HCT116 (cell line): Measurements from ENCODE around the gene TRAK1. TPM values are rescaled to one million over a fixed set of nuclear protein-coding genes. Genes with fewer than 3 reads are reported as not detected.

Experiments
- ATAC-seq: fragments of 200-7000 bp; cut with Tn5 transposase; 2 replicates; pipeline ENCODE4 v1.9.1; 2020; ENCODE audit warnings: mild to moderate bottlenecking, moderate library complexity
- BruUV-seq: library from RNA; stranded (reverse); fragments of 400-500 nt; replicated peaks from 2 replicates; lab custom pipeline; 2021; lab: Mats Ljungman, UMichigan
- CTCF ChIA-PET: fragments of 300-600 bp; sonication (Branson Sonifier 250); formaldehyde crosslinking; loops from one replicate; lab custom pipeline; 2021; ENCODE audit warnings: antibody characterized with exemption; lab: Charles Lee
- POLR2A ChIA-PET: fragments of 300-600, 350-600 bp; sonication (Branson Sonifier 250); formaldehyde crosslinking; loops from one replicate; lab custom pipeline; 2021; ENCODE audit warnings: antibody characterized with exemption; lab: Charles Lee
- RAD21 ChIA-PET, 2 experiments: fragments of 300-600 bp; sonication (Branson Sonifier 250); formaldehyde crosslinking; loops; one replicate each; lab custom pipeline; 2023; ENCODE audit warnings: low total read pairs in 2 of 2; ENCODE audit not compliant: uncharacterized antibody in 2 of 2, unreplicated experiment in 2 of 2, low non-redundant PET in 1 of 2; lab: Charles Lee
- DNase-seq: peaks from one replicate; pipeline ENCODE4 v3.0.0-alpha.2; 2010; ENCODE audit warnings: low read depth, low spot score
- H2AFZ ChIP-seq: fragments of 200-600 bp; shearing (Covaris generic), sonication (generic); 2 replicates; pipeline ENCODE4 v1.6.1; 2017; ENCODE audit warnings: low read depth, mixed run types, mixed read lengths, antibody characterized with exemption, low read length; ENCODE audit not compliant: poor library complexity, severe bottlenecking
- H3K27ac ChIP-seq: 2 replicates; pipeline ENCODE4 v1.5.1; 2012; ENCODE audit warnings: low read depth, low read length
- H3K27me3 ChIP-seq: fragments of 200-600 bp; sonication (generic); 2 replicates; pipeline ENCODE4 v1.6.1; 2016; ENCODE audit warnings: mixed run types, low read length, mixed read lengths; ENCODE audit not compliant: insufficient read depth
- H3K36me3 ChIP-seq, 2 experiments: fragments of 200-500 bp in 1 of 2; fragments of 200-600 bp in 1 of 2; sonication (Bioruptor generic) in 1 of 2; sonication (generic) in 1 of 2; 2 replicates each; pipeline versions ENCODE4 v1.5.1 to v1.6.1; 2014 to 2016; ENCODE audit warnings: low read length in 2 of 2, inconsistent platforms in 1 of 2, mixed read lengths in 1 of 2, mixed run types in 1 of 2; ENCODE audit not compliant: insufficient read depth in 2 of 2, control insufficient read depth in 1 of 2
- H3K4me1 ChIP-seq, 2 experiments: fragments of 200-600 bp in 1 of 2; sonication (generic) in 1 of 2; 2 replicates each; pipeline versions ENCODE4 v1.5.1 to v1.6.1; 2012 to 2017; ENCODE audit warnings: low read length in 2 of 2, inconsistent platforms in 1 of 2, mild to moderate bottlenecking in 1 of 2, mixed read lengths in 1 of 2, mixed run types in 1 of 2, moderate library complexity in 1 of 2; ENCODE audit not compliant: insufficient read depth in 2 of 2, control insufficient read depth in 1 of 2
- H3K4me2 ChIP-seq: fragments of 200-600 bp; sonication (generic); 2 replicates; pipeline ENCODE4 v1.6.1; 2017; ENCODE audit warnings: mixed run types, low read length, mixed read lengths
- H3K4me3 ChIP-seq, 2 experiments: fragments of 200-600 bp in 1 of 2; sonication (generic) in 1 of 2; replicated peaks in 1 of 2; 2 replicates each; pipeline ENCODE4 v1.5.1; 2011 to 2016; ENCODE audit warnings: low read length in 2 of 2, control low read depth in 1 of 2, low read depth in 1 of 2, mild to moderate bottlenecking in 1 of 2, mixed read lengths in 1 of 2, mixed run types in 1 of 2
- H3K79me2 ChIP-seq: fragments of 200-600 bp; sonication (generic); 2 replicates; pipeline ENCODE4 v1.6.1; 2017; ENCODE audit warnings: mild to moderate bottlenecking, mixed run types, low read length, moderate library complexity, mixed read lengths; ENCODE audit not compliant: insufficient read depth
- H3K9ac ChIP-seq: fragments of 200-600 bp; sonication (generic); 2 replicates; pipeline ENCODE4 v1.6.1; 2016; ENCODE audit warnings: low read length, mixed read lengths
- H3K9me2 ChIP-seq: fragments of 200-600 bp; sonication (generic), shearing (Covaris generic); 2 replicates; pipeline ENCODE4 v1.6.1; 2017; ENCODE audit warnings: mixed run types, mild to moderate bottlenecking, moderate library complexity; ENCODE audit not compliant: insufficient read depth
- H3K9me3 ChIP-seq, 2 experiments: fragments of 200-500 bp in 1 of 2; fragments of 200-600 bp in 1 of 2; sonication (Bioruptor generic) in 1 of 2; sonication (generic) in 1 of 2; 2 replicates each; pipeline ENCODE4 v1.6.1; 2014 to 2017; ENCODE audit warnings: low read length in 2 of 2, mixed read lengths in 2 of 2, inconsistent platforms in 1 of 2, low read depth in 1 of 2, mild to moderate bottlenecking in 1 of 2, mixed run types in 1 of 2, moderate library complexity in 1 of 2; ENCODE audit not compliant: control insufficient read depth in 1 of 2, insufficient read depth in 1 of 2
- H4K20me1 ChIP-seq: fragments of 200-600 bp; sonication (generic), shearing (Covaris generic); 2 replicates; pipeline ENCODE4 v1.6.1; 2017; ENCODE audit warnings: mixed run types, mild to moderate bottlenecking, moderate library complexity; ENCODE audit not compliant: insufficient read depth
- CEBPB ChIP-seq: IDR thresholded peaks from 2 replicates; pipeline ENCODE4 v1.6.1; 2012; ENCODE audit warnings: low read depth
- EGR1 ChIP-seq: IDR thresholded peaks from 2 replicates; pipeline ENCODE4 v1.6.1; 2012; ENCODE audit warnings: low read depth
- EZH2 ChIP-seq: fragments of 200-600 bp; sonication (generic); IDR thresholded peaks from 2 replicates; pipeline ENCODE4 v1.6.1; 2017; ENCODE audit warnings: antibody characterized with exemption, mixed run types
- EZH2phosphoT487 ChIP-seq: fragments of 200-600 bp; IDR thresholded peaks from 2 replicates; pipeline ENCODE4 v1.6.1; 2018; ENCODE audit warnings: antibody characterized with exemption, borderline replicate concordance
- JUND ChIP-seq: IDR thresholded peaks from 2 replicates; pipeline ENCODE4 v1.6.1; 2012
- SIN3A ChIP-seq: IDR thresholded peaks from 2 replicates; pipeline ENCODE4 v1.6.1; 2012; ENCODE audit warnings: low read depth
- SP1 ChIP-seq: IDR thresholded peaks from 2 replicates; pipeline ENCODE4 v1.6.1; 2012; ENCODE audit warnings: low read depth
- TCF7L2 ChIP-seq: IDR thresholded peaks from 2 replicates; pipeline ENCODE4 v1.7.0; 2011; ENCODE audit warnings: borderline replicate concordance, inconsistent platforms; ENCODE audit not compliant: insufficient read depth, insufficient read length; ENCODE audit errors: extremely low read depth
- ZFX ChIP-seq: fragments of 450-650 bp; IDR thresholded peaks from 2 replicates; pipeline ENCODE4 v1.6.1; 2017
- intact Hi-C: fragments of 100-400 bp; cut with micrococcal nuclease; formaldehyde crosslinking; loops from 2 replicates; pipeline ENCODE4 v1.10.0; 2022
- total RNA-seq: library from RNA; stranded (reverse); gene quantifications from one replicate; pipeline ENCODE4 v1.2.1, GENCODE V29; 2021; ENCODE audit not compliant: unreplicated experiment
- TF ChIP-seq, protein P1 (sequence below): IDR thresholded peaks from 2 replicates; pipeline ENCODE4 v1.6.1; 2012
- TF ChIP-seq, protein P2 (sequence below): IDR thresholded peaks from 2 replicates; pipeline ENCODE4 v1.6.1; 2012
- TF ChIP-seq, protein P3 (sequence below): IDR thresholded peaks from 2 replicates; pipeline ENCODE4 v1.6.1; 2012; ENCODE audit warnings: low read depth

The TRAK1 gene
- total RNA-seq, 1 experiment from 2014 or later: 25.9 TPM

DNA sequence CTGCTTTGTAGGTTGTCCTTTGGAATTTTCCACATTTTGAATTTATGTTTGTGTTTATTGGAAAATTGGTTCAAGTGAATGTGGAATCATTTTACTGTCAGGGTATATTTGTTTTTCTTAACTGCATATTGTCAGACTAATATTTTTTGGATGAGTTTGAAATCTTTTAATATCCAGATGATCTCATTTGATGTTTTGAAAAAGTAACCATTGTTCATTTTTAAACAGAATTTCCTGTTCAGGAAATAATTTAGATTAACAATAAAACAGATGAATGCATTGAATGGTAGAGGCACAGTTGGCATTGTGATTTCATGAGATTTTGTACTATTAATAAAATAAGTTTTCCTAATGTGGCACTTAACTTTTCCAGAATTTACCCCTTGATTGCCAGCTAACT, 15.5 kb downstream of the TRAK1 start:
- Histone ChIP-seq H3K36me3 (no peaks in the 10 kb centered on the region), H3K4me3 (no peak overlapping the region), H3K9me3 (no peaks in the 10 kb centered on the region), H3K9ac (no peak overlapping the region), H3K79me2 (peaks cover 4% of the 10 kb centered on the region; the same call in 1 of the 2 replicates), H2AFZ (no peak overlapping the region), H3K9me2 (no peaks in the 10 kb centered on the region), H4K20me1 (no peaks in the 10 kb centered on the region), H3K4me2 (no peak overlapping the region), H3K27me3 (no peaks in the 10 kb centered on the region), H3K4me1 (no peaks in the 10 kb centered on the region), H3K27ac (no peak overlapping the region)
- no TSS peak for BruUV-seq
- DNase-seq (no peak), ATAC-seq (no peak)
- TF ChIP-seq EGR1: no peak
- TF ChIP-seq ZFX: no peak
- TF ChIP-seq CEBPB: no peak
- TF ChIP-seq JUND: no peak
- TF ChIP-seq, protein P1, sequence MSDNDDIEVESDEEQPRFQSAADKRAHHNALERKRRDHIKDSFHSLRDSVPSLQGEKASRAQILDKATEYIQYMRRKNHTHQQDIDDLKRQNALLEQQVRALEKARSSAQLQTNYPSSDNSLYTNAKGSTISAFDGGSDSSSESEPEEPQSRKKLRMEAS: no peak
- TF ChIP-seq, protein P2, sequence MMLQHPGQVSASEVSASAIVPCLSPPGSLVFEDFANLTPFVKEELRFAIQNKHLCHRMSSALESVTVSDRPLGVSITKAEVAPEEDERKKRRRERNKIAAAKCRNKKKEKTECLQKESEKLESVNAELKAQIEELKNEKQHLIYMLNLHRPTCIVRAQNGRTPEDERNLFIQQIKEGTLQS: no peak
- TF ChIP-seq SIN3A: no peak
- TF ChIP-seq, protein P3, sequence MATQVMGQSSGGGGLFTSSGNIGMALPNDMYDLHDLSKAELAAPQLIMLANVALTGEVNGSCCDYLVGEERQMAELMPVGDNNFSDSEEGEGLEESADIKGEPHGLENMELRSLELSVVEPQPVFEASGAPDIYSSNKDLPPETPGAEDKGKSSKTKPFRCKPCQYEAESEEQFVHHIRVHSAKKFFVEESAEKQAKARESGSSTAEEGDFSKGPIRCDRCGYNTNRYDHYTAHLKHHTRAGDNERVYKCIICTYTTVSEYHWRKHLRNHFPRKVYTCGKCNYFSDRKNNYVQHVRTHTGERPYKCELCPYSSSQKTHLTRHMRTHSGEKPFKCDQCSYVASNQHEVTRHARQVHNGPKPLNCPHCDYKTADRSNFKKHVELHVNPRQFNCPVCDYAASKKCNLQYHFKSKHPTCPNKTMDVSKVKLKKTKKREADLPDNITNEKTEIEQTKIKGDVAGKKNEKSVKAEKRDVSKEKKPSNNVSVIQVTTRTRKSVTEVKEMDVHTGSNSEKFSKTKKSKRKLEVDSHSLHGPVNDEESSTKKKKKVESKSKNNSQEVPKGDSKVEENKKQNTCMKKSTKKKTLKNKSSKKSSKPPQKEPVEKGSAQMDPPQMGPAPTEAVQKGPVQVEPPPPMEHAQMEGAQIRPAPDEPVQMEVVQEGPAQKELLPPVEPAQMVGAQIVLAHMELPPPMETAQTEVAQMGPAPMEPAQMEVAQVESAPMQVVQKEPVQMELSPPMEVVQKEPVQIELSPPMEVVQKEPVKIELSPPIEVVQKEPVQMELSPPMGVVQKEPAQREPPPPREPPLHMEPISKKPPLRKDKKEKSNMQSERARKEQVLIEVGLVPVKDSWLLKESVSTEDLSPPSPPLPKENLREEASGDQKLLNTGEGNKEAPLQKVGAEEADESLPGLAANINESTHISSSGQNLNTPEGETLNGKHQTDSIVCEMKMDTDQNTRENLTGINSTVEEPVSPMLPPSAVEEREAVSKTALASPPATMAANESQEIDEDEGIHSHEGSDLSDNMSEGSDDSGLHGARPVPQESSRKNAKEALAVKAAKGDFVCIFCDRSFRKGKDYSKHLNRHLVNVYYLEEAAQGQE: no peak
- TF ChIP-seq SP1: no peak
- TF ChIP-seq TCF7L2: no peak
- TF ChIP-seq EZH2phosphoT487: no peak
- TF ChIP-seq EZH2: no peak
- RAD21 ChIA-PET: interaction anchor here in 1 of 2 experiments (0.7 kb wide), 1 partner anchor 61 kb away, joined by 3 read pairs; no protein-coding TSS in a partner anchor
- CTCF ChIA-PET: no interaction called here
- intact Hi-C loops: loop anchor here (10.0 kb wide), 1 partner anchor 1522 kb away; no protein-coding TSS in a partner anchor
- POLR2A ChIA-PET: no interaction called here
